T47D (cell line): ENCODE results near the gene DNPEP.

Source experiments
- DNase-seq, 2 experiments: peaks; one replicate each; pipeline versions ENCODE4 v3.0.0 to v3.0.0-alpha.2; 2011 to 2012; ENCODE audit warnings: low read depth in 1 of 2, low spot score in 1 of 2
- JUND ChIP-seq: IDR thresholded peaks from 2 replicates; pipeline ENCODE4 v1.6.1; 2012; ENCODE audit warnings: low read depth
- in situ Hi-C: cut with HindIII; loops from 2 replicates; pipeline ENCODE4 v1.10.0; 2016; ENCODE audit warnings: low sequenced_read_pairs, low pct_unique_long_range_greater_than_20kb

The DNPEP gene

DNA sequence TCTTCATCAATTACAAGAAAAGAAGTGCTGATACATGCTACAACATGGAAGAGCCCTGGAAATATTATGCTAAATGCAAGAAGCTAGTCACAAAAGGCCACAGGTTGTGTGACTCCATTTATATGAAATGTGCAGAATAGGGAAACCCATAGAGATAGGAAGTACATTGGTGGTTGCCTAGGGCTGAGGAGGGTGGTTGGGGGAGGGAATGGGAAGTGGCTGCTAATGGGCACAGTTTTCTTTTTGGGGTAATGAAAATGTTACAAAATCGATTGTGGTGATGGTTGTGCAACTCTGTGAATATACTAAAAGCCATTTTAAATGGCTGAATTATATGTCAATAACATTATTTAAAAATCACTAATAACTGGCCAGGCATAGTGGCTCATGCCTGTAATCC lies 30.9 kb downstream of the DNPEP start:
- no peak for TF ChIP-seq JUND
- no peak for DNase-seq
- in situ Hi-C loops, result no loop called here

DNA sequence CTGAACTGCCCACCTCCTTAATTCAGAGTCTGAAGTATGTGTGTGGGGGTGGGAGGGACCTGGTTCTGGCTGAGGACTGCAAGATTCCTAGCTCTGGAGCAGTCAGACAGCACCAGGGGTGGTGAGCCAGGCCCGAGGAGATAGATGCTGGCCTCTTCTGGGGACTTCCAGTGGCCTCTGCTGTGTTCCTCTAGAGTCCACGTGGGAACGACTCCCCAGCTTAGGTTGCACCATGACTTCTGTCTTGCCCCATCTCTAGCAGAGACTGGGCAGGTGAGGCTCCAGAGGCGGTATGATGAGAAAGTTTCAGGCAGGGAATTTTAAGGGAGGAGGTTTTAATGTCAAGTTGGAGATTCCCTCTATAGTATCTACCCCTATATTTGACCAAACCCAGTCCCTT lies 33.1 kb downstream of the DNPEP start:
- in situ Hi-C loops, result no loop called here
- no peak for TF ChIP-seq JUND
- no peak for DNase-seq

DNA sequence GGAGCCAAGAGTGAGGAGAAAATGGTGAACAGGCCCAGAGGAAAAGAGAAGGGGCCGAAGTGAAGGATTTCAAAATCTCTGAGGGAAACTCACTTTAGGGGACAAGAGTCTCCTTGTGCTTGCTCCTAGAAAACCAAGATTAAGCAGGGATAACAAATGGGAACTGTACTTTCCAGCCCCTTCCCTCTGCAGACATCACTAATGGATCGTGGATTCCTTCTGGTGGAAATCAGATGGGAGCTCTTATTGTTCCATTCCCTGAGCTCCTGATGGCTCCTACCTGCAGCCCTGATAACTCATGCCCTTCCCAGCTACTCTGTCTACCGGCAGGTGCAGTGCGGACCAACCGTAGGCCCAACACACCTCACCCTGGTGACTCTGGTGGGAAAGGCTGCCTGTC lies 34.6 kb downstream of the DNPEP start:
- DNase-seq, result no peak
- in situ Hi-C loops, result no loop called here
- TF ChIP-seq JUND, result no peak

DNA sequence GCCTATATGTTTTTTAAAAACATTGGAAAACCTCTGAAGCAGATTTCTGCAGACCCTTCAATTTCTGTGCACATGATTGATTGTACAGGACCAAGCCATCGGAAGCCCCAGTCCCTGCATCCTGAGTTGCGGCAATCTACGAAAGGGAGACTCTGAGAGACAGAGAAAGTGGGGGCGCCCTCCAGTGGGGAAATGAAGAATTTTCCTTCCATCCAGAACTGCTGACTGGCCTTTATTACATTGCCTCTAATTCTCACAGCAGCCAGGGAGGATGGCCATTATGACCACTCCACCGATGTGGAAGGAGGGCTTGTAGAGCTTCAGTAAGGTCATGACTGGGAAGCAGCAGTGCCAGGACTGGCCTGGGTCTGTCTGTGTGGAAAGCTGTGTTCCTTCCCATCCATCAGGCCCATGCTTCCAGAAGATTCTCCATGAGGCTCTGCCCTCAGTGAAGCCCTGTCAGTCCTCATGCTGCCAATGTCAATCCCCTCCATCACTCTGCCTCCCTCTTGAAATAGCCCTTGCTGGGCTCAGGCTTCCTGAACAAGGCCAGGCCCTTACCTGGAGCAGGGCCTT lies 35.2 kb downstream of the DNPEP start:
- in situ Hi-C loops, result no loop called here
- TF ChIP-seq JUND, result no peak
- peak; percentile 31 to 72 for DNase-seq

DNA sequence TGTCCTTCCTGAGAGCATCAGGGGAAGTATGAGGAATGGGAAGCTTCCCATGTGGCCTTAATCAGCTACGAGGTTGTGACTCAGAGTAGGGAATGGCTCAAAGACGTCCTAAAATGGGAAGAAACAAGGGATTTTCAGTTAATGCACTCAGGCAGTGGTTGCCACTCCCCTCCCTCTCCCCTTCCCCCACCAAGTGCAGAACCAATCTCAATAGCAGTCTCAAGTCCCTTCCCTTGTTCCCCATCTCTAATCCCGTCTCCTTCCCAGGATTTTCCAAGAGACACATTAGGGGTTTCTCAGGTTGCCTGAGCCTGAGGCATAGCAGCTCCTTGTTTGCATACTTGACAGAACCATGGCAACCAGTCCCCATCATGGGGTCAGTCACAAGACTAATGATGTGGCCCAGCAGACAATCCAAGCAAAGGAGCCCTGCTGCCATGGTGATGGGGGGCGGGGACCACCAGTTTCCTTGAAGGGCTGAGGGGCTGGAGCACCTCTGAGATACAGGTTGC lies 36.9 kb downstream of the DNPEP start:
- in situ Hi-C loops, result no loop called here
- no peak for TF ChIP-seq JUND
- no peak for DNase-seq

DNA sequence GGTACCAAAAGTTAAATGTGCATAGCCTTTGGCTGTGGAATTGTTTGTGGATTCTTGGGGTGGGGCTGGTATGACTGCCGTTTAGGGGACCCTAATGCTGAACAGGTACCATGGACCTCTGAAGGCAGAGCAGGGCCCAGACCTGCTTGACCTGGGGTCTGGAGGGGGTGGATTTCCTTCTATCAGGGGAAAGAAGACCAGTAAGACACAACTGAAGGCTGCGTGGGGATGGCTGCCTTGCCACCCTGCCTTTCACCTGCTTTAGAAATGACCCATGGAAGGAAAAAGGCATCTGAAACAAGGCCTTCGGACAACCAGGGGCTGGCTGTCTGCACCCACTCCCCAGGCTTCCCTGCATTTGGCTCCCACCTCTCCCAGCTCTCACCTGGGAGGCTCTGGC lies 37.5 kb downstream of the DNPEP start:
- in situ Hi-C loops, result no loop called here
- TF ChIP-seq JUND, result no peak
- no peak for DNase-seq

DNA sequence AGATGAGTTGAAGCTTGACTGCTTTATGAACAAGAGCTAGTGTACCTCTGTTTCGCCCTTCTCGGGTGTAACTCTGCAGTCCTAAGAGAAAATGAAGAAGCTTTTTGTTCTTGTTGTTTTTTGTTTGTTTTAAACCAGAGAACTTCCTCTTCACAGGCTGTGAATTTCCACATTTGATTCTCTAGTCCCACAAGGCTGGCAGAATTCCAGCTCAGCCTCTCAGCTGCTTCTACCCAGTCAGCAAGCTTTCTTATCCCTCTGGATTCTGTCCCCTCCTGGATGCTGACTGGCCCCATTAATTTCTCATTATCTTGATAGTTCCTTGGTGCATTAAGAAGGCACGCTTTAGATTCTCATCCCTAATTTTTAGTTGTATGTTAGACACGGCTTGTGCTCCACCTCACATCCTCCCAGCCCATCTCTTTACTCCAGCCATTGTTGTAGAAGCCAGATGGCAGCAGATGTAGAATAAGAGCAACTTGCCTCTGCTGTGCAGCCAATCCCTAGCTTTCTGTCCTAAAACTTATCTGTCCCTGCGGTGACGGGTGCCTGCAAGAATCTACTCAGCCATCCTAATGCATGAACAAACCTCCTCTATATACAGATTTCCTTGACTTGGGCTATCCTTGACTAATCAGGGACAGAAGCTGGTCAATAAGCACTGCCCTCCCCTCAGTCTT lies 42.8 kb downstream of the DNPEP start:
- DNase-seq, result peak in 1 of 2 experiments; percentile 35
- in situ Hi-C loops, result no loop called here
- TF ChIP-seq JUND, result no peak

DNA sequence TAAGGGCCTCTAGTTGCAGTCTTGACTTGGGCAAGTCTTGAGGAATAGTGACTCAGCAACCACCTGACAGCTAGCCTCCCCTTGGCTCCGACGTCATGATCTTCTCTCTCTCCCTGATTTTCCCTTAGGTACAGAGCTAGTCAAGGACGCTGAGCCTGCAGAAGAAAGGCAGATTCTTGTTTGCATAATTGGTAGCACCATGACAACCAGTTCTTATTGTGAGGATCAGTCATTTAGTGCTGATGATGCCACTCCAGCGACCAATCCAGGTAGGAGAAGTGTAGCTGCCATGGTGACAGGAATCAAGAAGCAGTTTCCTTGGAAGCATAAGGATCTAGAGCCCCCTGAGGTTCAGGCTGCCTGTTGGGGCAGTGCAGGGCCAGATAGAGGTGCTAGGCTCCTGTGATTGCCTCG lies 52.3 kb downstream of the DNPEP start:
- no peak for DNase-seq
- no peak for TF ChIP-seq JUND
- in situ Hi-C loops, result no loop called here

DNA sequence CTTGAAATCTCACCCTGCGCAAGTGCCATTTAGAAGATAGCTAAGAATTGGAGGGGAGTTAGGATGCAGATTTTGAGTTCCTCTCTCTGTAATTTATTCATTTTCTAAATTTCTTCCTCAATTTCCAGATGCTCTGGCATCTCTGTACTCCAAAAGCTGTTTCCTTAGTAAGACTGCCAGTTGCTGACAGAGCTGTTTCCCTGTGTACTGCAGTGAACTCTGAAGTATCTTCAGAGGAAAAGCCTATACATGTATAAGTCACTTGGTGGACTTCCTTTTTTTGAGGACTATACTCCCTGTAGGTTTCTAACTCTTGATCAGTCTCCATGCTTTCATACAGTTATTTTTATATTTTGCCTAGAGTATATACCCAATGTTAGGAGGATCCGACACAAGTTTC lies 53.6 kb downstream of the DNPEP start:
- TF ChIP-seq JUND, result no peak
- no peak for DNase-seq
- in situ Hi-C loops, result no loop called here

DNA sequence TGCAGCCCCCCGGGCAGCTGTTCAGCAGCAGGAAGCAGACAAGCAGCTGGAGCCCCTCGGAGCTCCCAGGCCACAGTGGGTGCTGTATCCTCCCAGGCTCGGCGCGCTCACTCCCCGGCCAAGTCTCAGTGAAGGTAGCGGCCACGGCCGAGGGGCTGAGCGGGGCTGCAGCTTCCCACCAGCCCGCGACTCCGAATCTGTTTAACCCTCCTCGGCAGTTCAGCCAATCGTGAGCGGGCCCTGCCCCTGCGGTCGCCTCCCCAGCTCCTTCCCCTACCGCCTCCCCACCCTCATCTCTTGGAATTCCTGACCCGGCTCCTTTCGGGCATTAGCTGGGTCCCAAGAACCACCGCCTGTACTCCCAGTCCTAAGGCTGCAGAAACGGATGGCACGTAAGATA lies 55.2 kb downstream of the DNPEP start, which contains the start of gene RESP18:
Gene RESP18 (minus strand): TSS at position 203 of the 400 bp plus-strand sequence.
- in situ Hi-C loops, result no loop called here
- DNase-seq, result no peak

DNA sequence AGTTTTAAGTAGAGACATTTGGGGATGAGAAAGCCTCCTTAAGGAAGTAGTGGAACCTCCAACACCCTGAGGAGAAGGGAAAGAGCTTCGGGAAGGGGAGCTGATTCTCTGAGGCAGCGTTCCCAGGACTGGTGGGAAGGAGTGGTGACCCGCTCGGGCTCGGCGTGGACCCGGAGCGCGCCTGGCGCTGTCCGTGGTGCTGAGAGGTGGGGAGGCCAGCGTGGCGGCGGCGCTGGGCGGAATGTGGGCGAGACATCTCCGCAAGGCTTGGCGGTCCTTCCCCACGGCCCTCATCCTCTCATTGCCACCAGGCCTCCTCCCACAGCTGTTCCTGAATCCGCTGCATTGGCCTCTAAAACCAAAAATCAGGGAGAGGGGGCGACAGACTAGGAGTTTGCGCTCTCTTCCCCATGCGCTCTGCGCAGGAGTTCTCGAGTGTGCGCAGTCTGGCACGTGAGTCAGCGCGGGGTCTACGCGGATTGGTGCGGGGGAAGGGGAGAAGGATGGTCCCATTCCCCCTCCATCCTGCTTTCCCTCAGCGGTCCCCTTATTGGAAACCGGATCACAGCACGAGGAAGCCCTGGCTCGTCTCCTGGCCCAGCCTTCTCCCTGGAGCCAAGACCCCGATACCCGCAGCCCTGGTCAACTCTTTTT lies 56.0 kb downstream of the DNPEP start:
- TF ChIP-seq JUND, result no peak
- DNase-seq, result no peak
- in situ Hi-C loops, result no loop called here

More for the DNA sequence above, 55.2 kb downstream of the DNPEP start, which contains the start of gene RESP18:
- no peak for TF ChIP-seq JUND

DNA sequence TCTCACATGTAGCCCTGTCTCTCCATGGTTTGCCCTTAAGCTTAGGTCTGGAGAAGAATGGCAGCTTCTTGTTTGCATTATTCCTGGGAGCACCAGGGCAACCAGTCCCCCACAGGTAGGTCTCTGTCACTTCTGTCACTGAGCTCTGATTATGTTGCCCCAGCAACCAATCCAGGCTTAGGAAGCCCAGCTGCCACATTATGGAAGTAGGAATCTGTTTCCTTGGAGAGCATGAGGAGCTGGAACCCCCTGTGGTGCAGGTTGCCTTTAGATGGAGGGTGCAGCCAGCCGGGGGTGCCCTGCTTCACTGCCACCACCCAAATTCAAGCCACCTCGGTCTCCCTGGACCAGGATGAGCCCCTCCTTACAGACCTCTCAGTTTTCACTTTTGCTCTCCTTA lies 60.0 kb downstream of the DNPEP start:
- TF ChIP-seq JUND, result no peak
- in situ Hi-C loops, result no loop called here
- no peak for DNase-seq

DNA sequence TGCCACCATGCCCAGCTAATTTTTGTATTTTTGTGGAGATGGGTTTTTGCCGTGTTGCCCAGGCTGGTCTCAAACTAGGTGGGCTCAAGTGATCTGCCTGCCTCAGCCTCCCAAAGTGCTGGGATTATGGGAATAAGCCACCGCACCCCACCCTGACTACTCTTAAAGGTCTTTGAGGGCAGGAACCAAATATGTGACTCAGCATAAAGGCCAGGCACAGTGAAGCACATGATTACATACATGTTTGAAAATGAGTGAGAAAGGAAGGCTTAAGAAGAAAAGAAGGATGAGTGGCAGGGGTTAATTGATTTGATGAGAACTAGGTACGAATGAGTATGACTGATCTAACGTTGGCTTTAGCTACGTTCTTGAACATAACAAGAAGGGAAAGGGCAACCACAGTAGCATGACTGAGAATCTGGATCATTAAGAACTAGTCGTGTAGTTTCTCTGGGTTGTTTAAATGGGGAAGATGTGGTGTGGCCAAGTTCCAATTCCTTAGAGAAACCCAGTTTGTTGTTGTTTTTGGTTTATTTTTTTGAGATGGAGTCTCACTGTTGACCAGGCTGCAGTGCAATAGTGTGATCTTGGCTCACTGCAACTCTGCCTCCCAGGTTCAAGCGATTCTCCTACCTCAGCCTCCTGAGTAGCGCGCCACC lies 61.9 kb downstream of the DNPEP start:
- no peak for TF ChIP-seq JUND
- DNase-seq, result no peak
- in situ Hi-C loops, result no loop called here
